ENCODE measurements around the gene BACH1. TPM values are rescaled to one million over a fixed set of nuclear protein-coding genes. Genes with fewer than 3 reads are reported as not detected.

BACH1 gene
- total and polyA plus RNA-seq, 10 of the 15 experiments (the other 5 are each of a cell fraction or from before 2014, with no cell fraction given) = 3.2 to 25.7 (median 10.5) TPM

DNA sequence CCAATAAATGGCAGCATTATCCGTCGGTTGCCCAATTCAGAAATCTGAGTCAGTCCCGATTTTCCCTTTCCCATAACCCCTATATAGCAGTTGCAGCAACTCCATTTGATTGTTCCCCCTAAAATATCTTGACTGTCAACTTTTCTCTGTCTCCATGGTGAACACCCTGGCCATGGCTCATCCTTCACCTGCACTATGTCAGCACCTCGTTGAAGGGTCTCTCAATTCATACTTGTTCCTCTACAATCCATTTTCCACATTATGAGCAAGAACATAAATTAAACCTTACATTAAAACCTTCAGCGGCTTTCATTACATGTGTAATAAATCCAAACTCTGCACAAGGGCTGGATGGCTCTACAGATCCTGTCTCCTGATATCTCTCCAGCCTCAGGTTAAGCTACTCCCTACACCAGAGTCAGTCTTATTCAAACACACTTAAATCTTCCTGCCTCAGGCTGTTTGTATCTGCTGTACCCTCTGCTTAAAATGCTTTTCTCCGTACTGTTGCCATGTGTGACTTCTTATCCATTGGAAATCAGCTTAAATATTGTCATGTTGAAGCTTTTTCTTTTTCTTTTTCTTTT is 87.3 kb downstream of the BACH1 start:
- Histone ChIP-seq H3K79me2 (ENCODE audit: control insufficient read depth, insufficient read depth, low read length) (no peaks in the 10 kb centered on the region), H3K4me2 (ENCODE audit: control insufficient read depth, insufficient read depth) (no peak overlapping the region), H3K9ac (ENCODE audit: control insufficient read depth, insufficient read depth, low read length) (no peak overlapping the region), H4K20me1 (ENCODE audit: control insufficient read depth, insufficient read depth) (no peaks in the 10 kb centered on the region), H3K36me3 (ENCODE audit: control insufficient read depth in 2 of 2, insufficient read depth in 2 of 2, low read length in 1 of 2) (no peaks in the 10 kb centered on the region), H3K27ac (ENCODE audit: control insufficient read depth, insufficient read depth) (no peak overlapping the region), H2AFZ (ENCODE audit: control insufficient read depth, low read depth, low read length) (no peak overlapping the region), H3K4me3 (no peak overlapping the region), H3K4me1 (ENCODE audit: control insufficient read depth, insufficient read depth, low read length) (no peaks in the 10 kb centered on the region), H3K27me3 (replicated peaks in 1 of 2; ENCODE audit: control insufficient read depth in 2 of 2, insufficient read depth in 2 of 2, low read length in 1 of 2) (no peaks in the 10 kb centered on the region), H3K9me3 (replicated peaks; ENCODE audit: control insufficient read depth, insufficient read depth, low read length) (no peaks in the 10 kb centered on the region)
- WGBS (ENCODE audit: insufficient coverage, insufficient replicate concordance, low lambda C conversion rate, missing lambda C conversion rate) = 97% methylated on average over 6 of the region's 6 CpGs
- SMC1A ChIA-PET (ENCODE audit: uncharacterized antibody, unreplicated experiment) = no interaction called here
- ATAC-seq (no peak), FAIRE-seq (no peak), DNase-seq (ENCODE audit: low read depth, low spot score) (no peak)
- no TSS peak for BruUV-seq (replicated peaks)
- no peak for TF ChIP-seq SPI1 (IDR thresholded peaks at IDR 0.05; ENCODE audit: borderline replicate concordance, insufficient read depth, low read depth, low read length)
- no peak for TF ChIP-seq SMAD5 (IDR thresholded peaks at IDR 0.05; ENCODE audit: low read depth)
- TF ChIP-seq TARDBP (IDR thresholded peaks at IDR 0.05; ENCODE audit: borderline replicate concordance) = no peak
- TF ChIP-seq, protein P1, sequence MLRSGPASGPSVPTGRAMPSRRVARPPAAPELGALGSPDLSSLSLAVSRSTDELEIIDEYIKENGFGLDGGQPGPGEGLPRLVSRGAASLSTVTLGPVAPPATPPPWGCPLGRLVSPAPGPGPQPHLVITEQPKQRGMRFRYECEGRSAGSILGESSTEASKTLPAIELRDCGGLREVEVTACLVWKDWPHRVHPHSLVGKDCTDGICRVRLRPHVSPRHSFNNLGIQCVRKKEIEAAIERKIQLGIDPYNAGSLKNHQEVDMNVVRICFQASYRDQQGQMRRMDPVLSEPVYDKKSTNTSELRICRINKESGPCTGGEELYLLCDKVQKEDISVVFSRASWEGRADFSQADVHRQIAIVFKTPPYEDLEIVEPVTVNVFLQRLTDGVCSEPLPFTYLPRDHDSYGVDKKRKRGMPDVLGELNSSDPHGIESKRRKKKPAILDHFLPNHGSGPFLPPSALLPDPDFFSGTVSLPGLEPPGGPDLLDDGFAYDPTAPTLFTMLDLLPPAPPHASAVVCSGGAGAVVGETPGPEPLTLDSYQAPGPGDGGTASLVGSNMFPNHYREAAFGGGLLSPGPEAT (IDR thresholded peaks at IDR 0.05; ENCODE audit: low read depth) = no peak
- TF ChIP-seq, protein P2, sequence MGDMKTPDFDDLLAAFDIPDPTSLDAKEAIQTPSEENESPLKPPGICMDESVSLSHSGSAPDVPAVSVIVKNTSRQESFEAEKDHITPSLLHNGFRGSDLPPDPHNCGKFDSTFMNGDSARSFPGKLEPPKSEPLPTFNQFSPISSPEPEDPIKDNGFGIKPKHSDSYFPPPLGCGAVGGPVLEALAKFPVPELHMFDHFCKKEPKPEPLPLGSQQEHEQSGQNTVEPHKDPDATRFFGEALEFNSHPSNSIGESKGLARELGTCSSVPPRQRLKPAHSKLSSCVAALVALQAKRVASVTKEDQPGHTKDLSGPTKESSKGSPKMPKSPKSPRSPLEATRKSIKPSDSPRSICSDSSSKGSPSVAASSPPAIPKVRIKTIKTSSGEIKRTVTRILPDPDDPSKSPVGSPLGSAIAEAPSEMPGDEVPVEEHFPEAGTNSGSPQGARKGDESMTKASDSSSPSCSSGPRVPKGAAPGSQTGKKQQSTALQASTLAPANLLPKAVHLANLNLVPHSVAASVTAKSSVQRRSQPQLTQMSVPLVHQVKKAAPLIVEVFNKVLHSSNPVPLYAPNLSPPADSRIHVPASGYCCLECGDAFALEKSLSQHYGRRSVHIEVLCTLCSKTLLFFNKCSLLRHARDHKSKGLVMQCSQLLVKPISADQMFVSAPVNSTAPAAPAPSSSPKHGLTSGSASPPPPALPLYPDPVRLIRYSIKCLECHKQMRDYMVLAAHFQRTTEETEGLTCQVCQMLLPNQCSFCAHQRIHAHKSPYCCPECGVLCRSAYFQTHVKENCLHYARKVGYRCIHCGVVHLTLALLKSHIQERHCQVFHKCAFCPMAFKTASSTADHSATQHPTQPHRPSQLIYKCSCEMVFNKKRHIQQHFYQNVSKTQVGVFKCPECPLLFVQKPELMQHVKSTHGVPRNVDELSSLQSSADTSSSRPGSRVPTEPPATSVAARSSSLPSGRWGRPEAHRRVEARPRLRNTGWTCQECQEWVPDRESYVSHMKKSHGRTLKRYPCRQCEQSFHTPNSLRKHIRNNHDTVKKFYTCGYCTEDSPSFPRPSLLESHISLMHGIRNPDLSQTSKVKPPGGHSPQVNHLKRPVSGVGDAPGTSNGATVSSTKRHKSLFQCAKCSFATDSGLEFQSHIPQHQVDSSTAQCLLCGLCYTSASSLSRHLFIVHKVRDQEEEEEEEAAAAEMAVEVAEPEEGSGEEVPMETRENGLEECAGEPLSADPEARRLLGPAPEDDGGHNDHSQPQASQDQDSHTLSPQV (IDR thresholded peaks at IDR 0.05) = no peak
- no peak for TF ChIP-seq CBX3 (IDR thresholded peaks at IDR 0.05; ENCODE audit: borderline replicate concordance, low read depth)
- no peak for TF ChIP-seq KAT2A (conservative IDR thresholded peaks at IDR 0.05; ENCODE audit: control insufficient read depth, low read depth, low read length)
- no peak for TF ChIP-seq GATAD2B (conservative IDR thresholded peaks at IDR 0.05; ENCODE audit: low read depth)
- no peak for TF ChIP-seq NFYA (IDR thresholded peaks at IDR 0.05; ENCODE audit: borderline replicate concordance, low read depth, low read length)
- TF ChIP-seq FOXM1 (IDR thresholded peaks at IDR 0.05; ENCODE audit: low read depth, low read length) = no peak
- TF ChIP-seq, protein P3, sequence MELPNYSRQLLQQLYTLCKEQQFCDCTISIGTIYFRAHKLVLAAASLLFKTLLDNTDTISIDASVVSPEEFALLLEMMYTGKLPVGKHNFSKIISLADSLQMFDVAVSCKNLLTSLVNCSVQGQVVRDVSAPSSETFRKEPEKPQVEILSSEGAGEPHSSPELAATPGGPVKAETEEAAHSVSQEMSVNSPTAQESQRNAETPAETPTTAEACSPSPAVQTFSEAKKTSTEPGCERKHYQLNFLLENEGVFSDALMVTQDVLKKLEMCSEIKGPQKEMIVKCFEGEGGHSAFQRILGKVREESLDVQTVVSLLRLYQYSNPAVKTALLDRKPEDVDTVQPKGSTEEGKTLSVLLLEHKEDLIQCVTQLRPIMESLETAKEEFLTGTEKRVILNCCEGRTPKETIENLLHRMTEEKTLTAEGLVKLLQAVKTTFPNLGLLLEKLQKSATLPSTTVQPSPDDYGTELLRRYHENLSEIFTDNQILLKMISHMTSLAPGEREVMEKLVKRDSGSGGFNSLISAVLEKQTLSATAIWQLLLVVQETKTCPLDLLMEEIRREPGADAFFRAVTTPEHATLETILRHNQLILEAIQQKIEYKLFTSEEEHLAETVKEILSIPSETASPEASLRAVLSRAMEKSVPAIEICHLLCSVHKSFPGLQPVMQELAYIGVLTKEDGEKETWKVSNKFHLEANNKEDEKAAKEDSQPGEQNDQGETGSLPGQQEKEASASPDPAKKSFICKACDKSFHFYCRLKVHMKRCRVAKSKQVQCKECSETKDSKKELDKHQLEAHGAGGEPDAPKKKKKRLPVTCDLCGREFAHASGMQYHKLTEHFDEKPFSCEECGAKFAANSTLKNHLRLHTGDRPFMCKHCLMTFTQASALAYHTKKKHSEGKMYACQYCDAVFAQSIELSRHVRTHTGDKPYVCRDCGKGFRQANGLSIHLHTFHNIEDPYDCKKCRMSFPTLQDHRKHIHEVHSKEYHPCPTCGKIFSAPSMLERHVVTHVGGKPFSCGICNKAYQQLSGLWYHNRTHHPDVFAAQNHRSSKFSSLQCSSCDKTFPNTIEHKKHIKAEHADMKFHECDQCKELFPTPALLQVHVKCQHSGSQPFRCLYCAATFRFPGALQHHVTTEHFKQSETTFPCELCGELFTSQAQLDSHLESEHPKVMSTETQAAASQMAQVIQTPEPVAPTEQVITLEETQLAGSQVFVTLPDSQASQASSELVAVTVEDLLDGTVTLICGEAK (IDR thresholded peaks at IDR 0.05; ENCODE audit: borderline replicate concordance) = no peak
- no peak for TF ChIP-seq IKZF2 (IDR thresholded peaks at IDR 0.05)
- in situ Hi-C loops (cut with MboI) = no loop called here
- intact Hi-C loops (cut with micrococcal nuclease; ENCODE audit: unreplicated experiment) = no loop called here
- POLR2A ChIA-PET = no interaction called here
- RAD21 ChIA-PET (ENCODE audit: unreplicated experiment) = no interaction called here
- CTCF ChIA-PET = no interaction called here

All from GM12878 (cell line).